ENCODE results near the gene ROR2.

DNA sequence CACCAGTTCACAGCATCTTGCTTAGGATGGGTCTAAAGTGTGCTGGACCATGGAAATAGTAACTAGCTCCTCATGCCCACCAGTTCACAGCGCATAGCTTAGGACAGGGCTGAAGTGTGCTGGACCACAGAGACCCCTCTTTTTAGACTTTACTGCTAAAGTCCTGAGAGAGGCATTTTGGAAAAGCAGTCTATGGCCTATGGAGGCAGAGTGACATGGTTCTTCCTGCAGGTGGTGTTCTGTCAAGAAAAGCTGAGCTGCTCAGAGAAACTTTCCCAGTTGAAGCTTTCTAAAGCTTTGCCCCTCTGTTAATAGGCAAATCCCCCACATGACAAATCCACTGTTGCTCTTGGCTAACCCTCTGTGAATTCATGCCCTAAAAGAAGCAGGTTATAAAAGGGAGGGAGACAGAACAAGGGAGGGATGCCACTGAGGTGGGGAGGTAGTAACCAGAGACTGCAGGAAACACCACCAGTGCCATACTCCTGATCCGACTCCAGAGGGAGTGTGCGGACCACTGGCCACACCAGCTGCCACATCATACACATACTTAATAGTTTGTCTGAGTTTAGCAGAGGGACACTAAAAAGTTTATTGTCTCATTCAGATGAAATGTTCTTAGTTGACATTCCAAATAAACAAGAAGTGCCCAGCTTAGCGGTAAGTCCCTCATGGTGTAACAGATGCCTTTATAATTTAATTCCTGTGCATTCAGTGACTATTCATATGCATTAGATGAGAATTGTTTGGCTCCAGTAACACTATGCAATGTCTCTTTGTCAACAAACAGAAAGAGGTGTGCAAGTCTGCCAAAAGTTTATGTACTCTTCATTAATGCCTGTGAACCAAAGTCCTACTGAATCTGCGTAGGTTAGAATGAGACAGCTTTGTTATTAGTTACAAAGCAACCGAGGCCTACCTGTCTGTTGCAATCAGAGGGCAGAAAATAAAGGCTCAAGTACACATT is 290.2 kb downstream of the ROR2 start:
- TF ChIP-seq POLR2AphosphoS5 (IDR thresholded peaks at IDR 0.05; ENCODE audit: low read depth, low read length) (no peak), POLR2A (IDR thresholded peaks at IDR 0.05; ENCODE audit: low read depth, low read length) (no peak)
